HepG2 (cell line): Measurements from ENCODE around the gene NT5DC1. TPM values are rescaled to one million over a fixed set of nuclear protein-coding genes. Genes with fewer than 3 reads are reported as not detected.

Experiments
- BCL3 ChIP-seq: sonication (generic); formaldehyde crosslinking; IDR thresholded peaks from 2 replicates; pipeline ENCODE4 v1.5.1; 2020; ENCODE audit warnings: mild to moderate bottlenecking, missing genetic modification reagents, moderate library complexity
- BCL6 ChIP-seq: IDR thresholded peaks from 2 replicates; pipeline ENCODE4 v1.6.1; 2016; ENCODE audit warnings: missing genetic modification reagents, missing compliant biosample characterization
- BORCS8-MEF2B ChIP-seq: sonication (generic); formaldehyde crosslinking; IDR thresholded peaks from 2 replicates; pipeline ENCODE4 v1.8.0; 2022; ENCODE audit warnings: mild to moderate bottlenecking, missing genetic modification reagents
- HMG20B ChIP-seq: conservative IDR thresholded peaks from 2 replicates; pipeline ENCODE4 v1.6.1; 2016; ENCODE audit warnings: missing genetic modification reagents, missing compliant biosample characterization
- HNRNPL ChIP-seq: fragments of 200-400 bp; formaldehyde crosslinking; IDR thresholded peaks from 2 replicates; pipeline ENCODE4 v1.6.1; 2017; ENCODE audit warnings: mild to moderate bottlenecking, low read depth, low read length
- HOMEZ ChIP-seq: IDR thresholded peaks from 2 replicates; pipeline ENCODE4 v1.6.1; 2016; ENCODE audit warnings: low read depth
- KDM1A ChIP-seq: IDR thresholded peaks from 2 replicates; pipeline ENCODE4 v1.6.1; 2016; ENCODE audit warnings: missing compliant biosample characterization
- KDM5B ChIP-seq: sonication (generic); formaldehyde crosslinking; IDR thresholded peaks from 2 replicates; pipeline ENCODE4 v1.4.0; 2020; ENCODE audit warnings: missing genetic modification reagents, mild to moderate bottlenecking, borderline replicate concordance
- KLF6 ChIP-seq: IDR thresholded peaks from 2 replicates; pipeline ENCODE4 v1.8.0; 2016; ENCODE audit warnings: missing biosample characterization, missing genetic modification reagents
- NONO ChIP-seq, 2 experiments: fragments of 450-650 bp in 1 of 2; sonication (generic) in 1 of 2; formaldehyde crosslinking in 1 of 2; IDR thresholded peaks in 1 of 2; conservative IDR thresholded peaks in 1 of 2; 2 replicates each; pipeline versions ENCODE4 v1.6.1 to v1.8.0; 2017 to 2022; ENCODE audit warnings: mild to moderate bottlenecking in 1 of 2, missing genetic modification reagents in 1 of 2, moderate library complexity in 1 of 2
- PHF20 ChIP-seq: sonication (generic); formaldehyde crosslinking; IDR thresholded peaks from 2 replicates; pipeline ENCODE4 v1.5.0; 2020; ENCODE audit warnings: mild to moderate bottlenecking, missing genetic modification reagents
- SPEN ChIP-seq: sonication (generic); formaldehyde crosslinking; IDR thresholded peaks from 2 replicates; pipeline ENCODE4 v1.5.1; 2020; ENCODE audit warnings: low read depth, mild to moderate bottlenecking, missing genetic modification reagents
- TEAD2 ChIP-seq: sonication (generic); formaldehyde crosslinking; IDR thresholded peaks from 2 replicates; pipeline ENCODE4 v1.9.0; 2021; ENCODE audit warnings: missing genetic modification reagents
- TFDP1 ChIP-seq: IDR thresholded peaks from 2 replicates; pipeline ENCODE4 v1.6.1; 2016; ENCODE audit warnings: missing compliant biosample characterization, missing genetic modification reagents, borderline replicate concordance
- ZIK1 ChIP-seq: sonication (generic); formaldehyde crosslinking; IDR thresholded peaks from 2 replicates; pipeline ENCODE4 v1.5.0; 2020; ENCODE audit warnings: mild to moderate bottlenecking, low read depth, missing genetic modification reagents, borderline replicate concordance
- ZKSCAN8 ChIP-seq: IDR thresholded peaks from 2 replicates; pipeline ENCODE4 v1.6.1; 2016; ENCODE audit warnings: borderline replicate concordance, missing genetic modification reagents, missing compliant biosample characterization
- ZNF282 ChIP-seq: fragments of 450-650 bp; IDR thresholded peaks from 2 replicates; pipeline ENCODE4 v1.6.1; 2018; ENCODE audit not compliant: partially characterized antibody
- ZNF333 ChIP-seq: sonication (generic); formaldehyde crosslinking; IDR thresholded peaks from 2 replicates; pipeline ENCODE4 v1.4.0; 2020; ENCODE audit warnings: mild to moderate bottlenecking, missing genetic modification reagents, borderline replicate concordance
- ZNF546 ChIP-seq: sonication (generic); formaldehyde crosslinking; conservative IDR thresholded peaks from 2 replicates; pipeline ENCODE4 v1.8.1; 2023; ENCODE audit warnings: mild to moderate bottlenecking, missing genetic modification reagents
- ZNF589 ChIP-seq: sonication (generic); formaldehyde crosslinking; conservative IDR thresholded peaks from 2 replicates; pipeline ENCODE4 v1.8.0; 2022; ENCODE audit warnings: mild to moderate bottlenecking, moderate library complexity, missing genetic modification reagents
- ZNF777 ChIP-seq: sonication (generic); formaldehyde crosslinking; IDR thresholded peaks from 2 replicates; pipeline ENCODE4 v1.4.0; 2020; ENCODE audit warnings: missing genetic modification reagents
- ZNF850 ChIP-seq: sonication (generic); formaldehyde crosslinking; conservative IDR thresholded peaks from 2 replicates; pipeline ENCODE4 v1.9.0; 2021; ENCODE audit warnings: mild to moderate bottlenecking, missing genetic modification reagents
- polyA plus RNA-seq, 8 experiments: library from polyadenylated mRNA; depleted of rRNA in 3 of 8; stranded (reverse) in 7 of 8; unstranded in 1 of 8; fragments of >200 nt; fragmentation: Illumina TruSeq in 4 of 8; extraction: Trizol in 4 of 8; gene quantifications; 2 replicates each; pipeline versions ENCODE4 v1.2.1 to v1.2.3, GENCODE V29; 2011 to 2016; ENCODE audit warnings: low read depth in 4 of 8, missing spikeins in 1 of 8, mixed read lengths in 1 of 8; ENCODE audit not compliant: insufficient read depth in 1 of 8
- total RNA-seq, 5 experiments: library from RNA; depleted of rRNA; stranded (reverse); fragments of >200 nt; fragmentation: Illumina TruSeq; extraction: Trizol; gene quantifications; 2 replicates each; pipeline ENCODE4 v1.2.3, GENCODE V29; 2016; ENCODE audit warnings: low read depth in 1 of 5
- TF ChIP-seq, protein P1 (sequence below): sonication (generic); formaldehyde crosslinking; IDR thresholded peaks from 2 replicates; pipeline ENCODE4 v1.4.0; 2020; ENCODE audit warnings: missing genetic modification reagents

The NT5DC1 gene
- total and polyA plus RNA-seq, 2 of the 13 experiments (the other 11 are each of a cell fraction or from before 2014, with no cell fraction given), result 27.0 to 56.1 TPM

GRCh38 chr6:116279232-116280160, 178.8 kb downstream of the NT5DC1 start, which contains the start of gene TSPYL1 (continued):
- TF ChIP-seq PHF20 (CRISPR knock-in tag) (peak; percentile 65; the same call in 1 of the 2 replicates), ZNF546 (CRISPR knock-in tag) (peak; percentile 78), BCL6 (CRISPR knock-in tag) (peak; percentile 12; the same call in 1 of the 2 replicates), ZNF850 (CRISPR knock-in tag) (0 out of 2 replicates have a peak, but pooled peaks have one; percentile 82), HNRNPL (no peak), SPEN (peak; percentile 90), HMG20B (CRISPR knock-in tag) (no peak), ZNF589 (CRISPR knock-in tag) (no peak), ZNF282 (no peak), ZNF333 (CRISPR knock-in tag) (peak; percentile 72; the same call in 1 of the 2 replicates), ZKSCAN8 (CRISPR knock-in tag) (no peak), TEAD2 (CRISPR knock-in tag) (peak; percentile 69; the same call in 1 of the 2 replicates), BORCS8-MEF2B (peak; percentile 89), KDM5B (CRISPR knock-in tag) (peak; percentile 89; the same call in 1 of the 2 replicates), BCL3 (CRISPR knock-in tag) (peak; percentile 97; the same call in 1 of the 2 replicates), KLF6 (peak; percentile 63; the same call in 1 of the 2 replicates), KDM1A (CRISPR knock-in tag) (0 out of 2 replicates have a peak, but pooled peaks have one; percentile 41), TFDP1 (CRISPR knock-in tag) (0 out of 2 replicates have a peak, but pooled peaks have one; percentile 6), ZNF777 (CRISPR knock-in tag) (peak; percentile 20; the same call in 1 of the 2 replicates), ZIK1 (CRISPR knock-in tag) (no peak), HOMEZ (peak; percentile 95), NONO (IDR thresholded peaks at IDR 0.05) (no peak), NONO (CRISPR knock-in tag; conservative IDR thresholded peaks at IDR 0.05) (peak; percentile 63; the same call in 1 of the 2 replicates)
- TF ChIP-seq, protein P1, sequence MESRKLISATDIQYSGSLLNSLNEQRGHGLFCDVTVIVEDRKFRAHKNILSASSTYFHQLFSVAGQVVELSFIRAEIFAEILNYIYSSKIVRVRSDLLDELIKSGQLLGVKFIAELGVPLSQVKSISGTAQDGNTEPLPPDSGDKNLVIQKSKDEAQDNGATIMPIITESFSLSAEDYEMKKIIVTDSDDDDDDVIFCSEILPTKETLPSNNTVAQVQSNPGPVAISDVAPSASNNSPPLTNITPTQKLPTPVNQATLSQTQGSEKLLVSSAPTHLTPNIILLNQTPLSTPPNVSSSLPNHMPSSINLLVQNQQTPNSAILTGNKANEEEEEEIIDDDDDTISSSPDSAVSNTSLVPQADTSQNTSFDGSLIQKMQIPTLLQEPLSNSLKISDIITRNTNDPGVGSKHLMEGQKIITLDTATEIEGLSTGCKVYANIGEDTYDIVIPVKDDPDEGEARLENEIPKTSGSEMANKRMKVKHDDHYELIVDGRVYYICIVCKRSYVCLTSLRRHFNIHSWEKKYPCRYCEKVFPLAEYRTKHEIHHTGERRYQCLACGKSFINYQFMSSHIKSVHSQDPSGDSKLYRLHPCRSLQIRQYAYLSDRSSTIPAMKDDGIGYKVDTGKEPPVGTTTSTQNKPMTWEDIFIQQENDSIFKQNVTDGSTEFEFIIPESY (CRISPR knock-in tag), result no peak; the same call in 1 of the 2 replicates
